AML-193 (cell line): Measurements from ENCODE around the gene PDK2.
A peak's percentile ranks its signal among the peaks of the same experiment; 100 is the strongest.

Experiments
- DNase-seq, 2 experiments: peaks; one replicate each; lab custom pipeline; 2025; lab: John Stamatoyannopoulos, UW

Gene PDK2

GRCh38 chr17:50100921-50101345 lies 5.8 kb downstream of the PDK2 start:
- DNase-seq, result no peak

DNA sequence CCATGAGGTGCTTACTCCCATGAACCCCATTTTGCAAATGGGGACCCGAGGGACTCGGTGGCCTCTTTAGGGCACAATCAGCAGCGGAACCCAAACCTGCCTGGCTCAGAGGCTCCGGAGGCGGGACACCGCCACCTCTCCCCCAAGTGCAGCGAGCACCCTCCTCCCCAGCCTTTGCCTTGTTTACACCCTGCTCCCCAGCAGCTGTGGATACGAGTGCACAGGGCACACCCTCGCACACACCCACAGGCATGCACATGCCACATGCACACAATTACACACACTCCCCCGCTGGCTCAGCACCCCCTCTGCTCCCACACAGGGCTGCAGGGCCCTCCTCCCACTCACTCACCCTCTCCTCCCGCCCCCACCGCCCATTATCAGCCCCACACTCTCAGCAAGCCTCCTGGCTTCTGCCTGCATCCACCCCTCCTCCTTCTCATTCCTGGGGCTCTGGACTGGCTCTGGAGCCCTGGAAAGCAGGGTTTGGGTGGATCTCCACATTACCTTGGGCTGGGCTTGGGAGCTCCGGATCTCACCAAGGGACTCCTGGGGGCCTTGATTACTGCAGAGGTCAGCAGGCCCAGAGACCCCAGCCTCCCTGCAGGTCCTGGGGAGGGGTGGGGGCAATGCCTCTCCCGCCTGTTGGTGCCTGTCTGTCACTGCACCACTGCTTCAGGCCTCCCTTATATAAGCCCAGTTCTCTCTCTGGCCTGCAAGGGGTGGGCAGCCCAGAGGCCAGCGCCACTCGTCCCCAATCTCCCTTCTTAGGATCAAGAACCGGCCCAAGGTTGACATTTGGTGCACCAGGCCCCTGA lies 6.4 kb downstream of the PDK2 start:
- no peak for DNase-seq

GRCh38 chr17:50102164-50102991 lies 7.2 kb downstream of the PDK2 start:
- DNase-seq, result no peak

GRCh38 chr17:50103252-50103651 lies 8.1 kb downstream of the PDK2 start:
- DNase-seq, result no peak

GRCh38 chr17:50103941-50104340 lies 8.8 kb downstream of the PDK2 start:
- no peak for DNase-seq

DNA sequence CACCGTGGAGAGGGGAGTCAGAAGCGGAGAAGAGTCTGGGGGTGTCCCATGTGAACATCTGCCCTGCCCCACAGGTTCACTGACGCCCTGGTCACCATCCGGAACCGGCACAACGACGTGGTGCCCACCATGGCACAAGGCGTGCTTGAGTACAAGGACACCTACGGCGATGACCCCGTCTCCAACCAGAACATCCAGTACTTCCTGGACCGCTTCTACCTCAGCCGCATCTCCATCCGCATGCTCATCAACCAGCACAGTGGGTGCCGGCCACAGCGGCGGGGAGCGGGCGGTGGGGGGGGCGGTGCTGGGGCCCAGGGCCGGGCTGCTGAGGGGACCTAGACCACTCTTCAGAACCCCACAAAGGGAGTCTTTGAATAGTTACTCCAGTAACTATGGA lies 10.7 kb downstream of the PDK2 start:
- no peak for DNase-seq

DNA sequence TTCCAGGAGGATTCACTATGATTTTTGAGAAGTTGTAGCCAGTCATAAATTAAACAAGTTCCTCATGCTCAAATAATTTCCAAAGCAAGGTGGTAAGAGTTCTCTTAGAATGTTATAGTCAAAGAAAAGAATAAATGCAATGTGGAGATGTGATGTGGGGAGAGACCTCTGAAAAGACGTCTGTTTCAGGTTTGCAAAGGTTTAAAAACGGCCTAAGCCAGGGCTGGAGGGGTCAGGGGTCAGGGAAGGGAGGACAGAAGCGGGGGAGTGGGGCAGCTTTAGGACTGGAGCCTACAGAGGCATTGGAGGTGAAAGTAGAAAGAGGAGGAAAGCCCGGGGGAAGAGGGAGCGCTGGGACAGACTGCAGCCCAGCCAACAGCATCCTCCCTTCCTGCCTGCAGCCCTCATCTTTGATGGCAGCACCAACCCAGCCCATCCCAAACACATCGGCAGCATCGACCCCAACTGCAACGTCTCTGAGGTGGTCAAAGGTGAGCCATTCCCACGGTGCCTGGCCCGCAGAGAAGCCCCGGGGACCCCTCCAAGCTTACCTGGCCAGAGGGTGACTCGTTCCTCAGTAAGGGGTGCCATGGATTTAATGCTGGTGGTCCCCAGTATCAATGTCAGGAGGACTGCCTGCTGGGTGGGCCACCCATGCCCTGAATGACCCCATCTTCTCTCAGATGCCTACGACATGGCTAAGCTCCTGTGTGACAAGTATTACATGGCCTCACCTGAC lies 11.4 kb downstream of the PDK2 start:
- DNase-seq, result no peak

DNA sequence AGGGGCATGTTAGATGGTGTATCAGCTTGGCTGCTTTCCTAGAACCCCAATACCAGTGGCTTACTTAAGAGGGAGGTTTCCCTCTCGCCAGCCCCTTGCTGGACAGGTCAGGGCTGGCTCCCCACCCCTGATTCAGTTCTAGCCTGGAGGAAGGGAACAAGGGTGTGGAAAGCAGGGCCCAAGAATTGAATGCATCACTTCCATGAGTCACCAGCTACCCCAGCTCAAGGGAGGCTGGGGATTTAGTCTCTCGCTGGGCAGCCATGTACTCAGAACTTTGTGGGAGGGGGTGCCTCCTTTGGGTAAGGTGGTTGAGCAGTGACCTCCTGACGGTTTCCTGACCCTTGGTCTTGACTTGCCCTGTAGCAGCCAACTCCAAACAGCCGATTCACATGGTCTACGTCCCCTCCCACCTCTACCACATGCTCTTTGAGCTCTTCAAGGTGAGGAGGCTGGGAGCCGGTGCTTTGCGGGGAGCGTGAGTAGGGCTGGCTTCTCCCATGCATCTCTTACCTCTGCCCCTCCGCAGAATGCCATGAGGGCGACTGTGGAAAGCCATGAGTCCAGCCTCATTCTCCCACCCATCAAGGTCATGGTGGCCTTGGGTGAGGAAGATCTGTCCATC lies 12.8 kb downstream of the PDK2 start:
- DNase-seq, result no peak

DNA sequence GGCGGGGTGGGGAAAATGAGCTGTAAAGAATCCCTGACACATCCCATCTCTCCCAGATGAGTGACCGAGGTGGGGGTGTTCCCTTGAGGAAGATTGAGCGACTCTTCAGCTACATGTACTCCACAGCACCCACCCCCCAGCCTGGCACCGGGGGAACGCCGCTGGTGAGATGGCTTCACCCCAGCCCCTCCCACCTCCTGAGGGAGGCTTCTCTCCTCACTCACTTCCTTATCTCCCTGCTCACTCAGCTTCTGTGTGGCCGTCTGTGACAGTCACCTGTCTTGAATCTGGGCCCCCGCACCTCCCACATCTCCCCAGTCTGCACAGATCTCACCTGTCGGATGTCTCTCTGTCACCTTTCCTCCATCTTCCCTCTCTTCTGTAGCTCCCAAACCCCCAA lies 13.4 kb downstream of the PDK2 start:
- DNase-seq, result no peak

GRCh38 chr17:50109207-50109606 lies 14.1 kb downstream of the PDK2 start:
- no peak for DNase-seq

DNA sequence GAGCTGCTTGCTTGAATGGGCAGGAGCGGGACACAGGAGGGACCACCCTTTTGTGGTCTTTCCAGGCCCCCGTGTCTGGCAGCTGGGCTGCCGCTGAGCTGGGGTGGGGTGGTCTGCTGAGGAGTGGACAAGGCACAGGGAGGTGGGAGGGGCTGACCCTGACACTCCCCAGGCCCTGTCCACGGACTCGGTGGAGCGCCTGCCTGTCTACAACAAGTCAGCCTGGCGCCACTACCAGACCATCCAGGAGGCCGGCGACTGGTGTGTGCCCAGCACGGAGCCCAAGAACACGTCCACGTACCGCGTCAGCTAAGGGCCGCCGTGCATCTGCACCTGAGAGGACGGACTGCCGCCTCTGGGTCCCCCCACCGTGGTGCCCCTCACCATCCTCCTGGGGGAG lies 14.6 kb downstream of the PDK2 start:
- no peak for DNase-seq

DNA sequence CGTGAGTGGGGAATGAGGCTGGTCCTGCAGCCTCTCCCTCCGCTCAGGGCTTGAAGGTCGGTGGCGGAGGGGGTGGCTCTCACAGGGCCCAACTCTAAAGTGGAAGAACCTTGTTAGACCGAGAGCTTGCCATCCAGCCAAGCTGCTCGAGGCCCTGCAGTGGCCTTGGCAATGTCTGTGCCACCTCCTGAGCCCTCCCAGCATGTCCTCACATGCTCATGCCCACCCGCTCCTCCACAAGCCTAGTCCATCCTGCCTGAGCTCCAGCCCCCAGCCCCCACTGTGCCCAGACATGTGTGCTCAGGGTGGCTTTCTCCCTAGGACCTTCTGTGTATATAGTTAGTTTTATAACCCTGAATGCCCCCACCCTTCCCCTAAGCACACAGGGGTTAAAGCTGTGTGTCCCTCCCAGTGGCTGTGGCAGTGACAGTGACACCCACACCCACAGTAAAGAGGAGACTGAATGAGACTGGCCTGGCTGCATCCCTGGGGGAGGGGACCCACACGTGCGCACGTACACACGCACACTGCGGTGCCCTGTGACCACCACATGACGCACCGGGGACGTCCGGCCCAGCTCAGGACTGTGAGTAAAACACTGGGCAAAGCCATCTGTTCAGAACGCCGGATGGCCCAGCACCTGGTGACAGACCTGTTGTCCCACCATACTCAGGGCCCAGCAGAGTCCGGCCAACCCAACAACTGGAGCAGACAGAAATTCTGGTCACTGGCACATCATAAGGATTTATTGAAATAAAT lies 15.6 kb downstream of the PDK2 start:
- DNase-seq, result no peak

DNA sequence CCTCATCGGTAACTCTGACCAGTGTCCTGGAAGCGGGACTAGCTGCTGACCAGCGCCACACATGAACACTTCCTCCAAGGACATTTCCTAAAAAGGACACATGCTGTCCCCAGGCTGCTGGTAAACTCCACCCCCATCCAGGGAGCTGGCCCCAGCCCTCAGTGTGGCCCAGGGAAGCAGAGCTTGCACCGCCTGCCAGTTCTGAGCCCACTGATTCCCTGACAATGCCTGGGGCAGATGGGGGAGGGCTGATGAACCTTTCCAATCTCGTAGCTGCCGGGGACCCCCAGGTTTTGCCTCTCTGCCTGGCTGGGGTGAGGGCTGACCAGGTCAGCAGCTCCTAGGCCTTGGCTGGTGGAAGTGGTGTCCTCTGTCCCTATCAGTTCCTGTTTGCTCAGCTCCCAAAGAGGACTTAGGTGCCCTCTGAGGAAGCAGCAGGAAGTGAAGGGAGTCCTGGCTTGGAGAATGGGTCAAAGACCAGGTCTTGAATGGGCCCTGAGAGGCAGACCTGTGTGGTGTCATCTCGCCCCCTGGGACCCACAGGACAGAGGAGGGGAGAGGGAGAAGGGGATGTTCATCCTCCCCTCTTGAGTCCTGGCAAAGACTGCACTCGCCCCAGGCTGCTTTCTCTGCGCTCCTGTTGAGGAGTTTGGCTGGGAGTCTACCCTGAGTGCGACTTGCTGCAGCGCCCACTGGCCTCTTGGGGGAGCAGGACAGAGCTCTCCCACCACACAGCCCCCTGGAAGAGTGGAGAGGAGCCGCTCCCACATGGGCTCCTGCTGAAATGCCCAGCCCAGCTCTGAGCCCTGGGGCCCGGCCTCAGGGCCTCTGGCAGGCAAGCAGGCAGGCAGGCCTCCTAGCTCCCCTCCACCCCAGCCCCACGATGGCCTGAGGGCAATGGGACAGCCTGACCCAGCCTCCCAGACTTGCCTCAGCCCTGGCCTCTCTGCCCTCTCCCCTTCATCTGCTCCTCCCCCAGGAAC lies 16.8 kb downstream of the PDK2 start:
- no peak for DNase-seq

DNA sequence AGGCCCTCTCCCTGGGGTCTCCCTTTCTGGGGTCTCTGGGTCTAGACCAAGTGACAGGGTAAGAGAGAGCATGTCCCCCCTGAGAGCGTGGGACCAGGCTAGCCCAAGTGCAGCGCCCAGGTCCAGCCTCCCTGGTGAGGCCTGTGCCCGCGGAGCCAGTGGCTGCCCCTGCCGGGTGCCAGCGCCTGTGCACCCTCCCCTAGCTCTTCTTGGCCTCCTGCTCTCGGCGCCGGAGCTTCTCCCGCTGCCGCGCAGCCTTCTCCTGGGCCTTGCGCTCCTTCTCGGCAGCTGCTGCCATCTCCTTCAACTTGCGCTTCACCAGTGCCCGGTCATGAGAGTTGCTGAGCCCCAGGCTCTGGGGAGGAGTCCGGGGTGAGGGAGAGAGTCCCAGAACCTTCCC lies 17.5 kb downstream of the PDK2 start:
- DNase-seq, result no peak

GRCh38 chr17:50113624-50114320 lies 18.6 kb downstream of the PDK2 start:
- no peak for DNase-seq

- DNase-seq, result no peak
These were observed 19.2 kb downstream of the PDK2 start for GRCh38 chr17:50114401-50114800.

GRCh38 chr17:50114849-50115357 lies 19.8 kb downstream of the PDK2 start:
- DNase-seq, result peak; percentile 91 to 93

GRCh38 chr17:50115756-50116155 lies 20.6 kb downstream of the PDK2 start:
- no peak for DNase-seq
